K562 (cell line): ENCODE results near the gene UBE2D2. TPM values are rescaled to one million over a fixed set of nuclear protein-coding genes. Genes with fewer than 3 reads are reported as not detected.
A peak's percentile ranks its signal among the peaks of the same experiment; 100 is the strongest.

Experiments used
- C11orf30 ChIP-seq: fragments of 450-650 bp; IDR thresholded peaks from 2 replicates; pipeline ENCODE4 v1.6.1; 2016; ENCODE audit warnings: low read depth, mild to moderate bottlenecking
- CEBPB ChIP-seq: fragments of 450-650 bp; IDR thresholded peaks from 2 replicates; pipeline ENCODE4 v1.6.1; 2016; ENCODE audit warnings: missing genetic modification characterization, missing compliant biosample characterization
- CREM ChIP-seq: IDR thresholded peaks from 2 replicates; pipeline ENCODE4 v1.6.1; 2014; ENCODE audit warnings: antibody characterized with exemption, low read depth
- MAFG ChIP-seq: fragments of 450-650 bp; conservative IDR thresholded peaks from 2 replicates; pipeline ENCODE4 v1.6.1; 2016; ENCODE audit warnings: missing genetic modification characterization, missing compliant biosample characterization
- NCOA4 ChIP-seq: fragments of 450-650 bp; IDR thresholded peaks from 2 replicates; pipeline ENCODE4 v1.6.1; 2018; ENCODE audit warnings: mild to moderate bottlenecking; ENCODE audit not compliant: partially characterized antibody
- NKRF ChIP-seq: fragments of 450-650 bp; IDR thresholded peaks from 2 replicates; pipeline ENCODE4 v1.6.1; 2016; ENCODE audit warnings: borderline replicate concordance
- NR2C1 ChIP-seq, 2 experiments: fragments of 450-650 bp; IDR thresholded peaks; 2 replicates each; pipeline ENCODE4 v1.6.1; 2017; ENCODE audit warnings: mild to moderate bottlenecking in 2 of 2, antibody characterized with exemption in 1 of 2, inconsistent platforms in 1 of 2, missing compliant biosample characterization in 1 of 2, missing genetic modification characterization in 1 of 2
- TAF7 ChIP-seq: fragments of 450-650 bp; IDR thresholded peaks from 2 replicates; pipeline ENCODE4 v1.6.1; 2016; ENCODE audit warnings: missing genetic modification characterization, missing compliant biosample characterization
- THRAP3 ChIP-seq: fragments of 450-650 bp; IDR thresholded peaks from 2 replicates; pipeline ENCODE4 v1.6.1; 2016; ENCODE audit warnings: mild to moderate bottlenecking, inconsistent platforms, borderline replicate concordance
- ZNF175 ChIP-seq: fragments of 200-800 bp; sonication (Bioruptor generic); IDR thresholded peaks from 2 replicates; pipeline ENCODE4 v1.6.1; 2016; ENCODE audit warnings: low read depth, mild to moderate bottlenecking, missing genetic modification characterization, missing compliant biosample characterization
- ZNF778 ChIP-seq: fragments of 450-650 bp; formaldehyde crosslinking; IDR thresholded peaks from 2 replicates; pipeline ENCODE4 v1.4.0; 2020; ENCODE audit warnings: mild to moderate bottlenecking, moderate library complexity
- polyA plus RNA-seq, 8 experiments: library from polyadenylated mRNA; depleted of rRNA in 4 of 8; stranded (reverse) in 5 of 8; unstranded in 3 of 8; fragments of >200 nt; fragmentation: Nextera tagmentation in 2 of 8; fragmentation: Illumina TruSeq in 1 of 8; extraction: Ambion mirVana in 2 of 8; extraction: Trizol in 1 of 8; gene quantifications; 2 replicates each; pipeline versions ENCODE4 v1.2.1 to v1.2.3, GENCODE V29; 2011 to 2014; ENCODE audit warnings: inconsistent platforms in 1 of 8, missing spikeins in 1 of 8
- total RNA-seq, 7 experiments: library from RNA; depleted of rRNA in 6 of 7; stranded (reverse); fragments of >200 nt in 6 of 7; fragmentation: Illumina TruSeq in 2 of 7; extraction: Trizol in 2 of 7; gene quantifications; 2 replicates each; pipeline versions ENCODE4 v1.2.1 to v1.2.3, GENCODE V29; 2011 to 2021; ENCODE audit warnings: low replicate concordance in 1 of 7
- TF ChIP-seq, protein P1 (sequence below): sonication (generic); formaldehyde crosslinking; IDR thresholded peaks from 2 replicates; pipeline ENCODE4 v1.8.0; 2023; ENCODE audit warnings: missing genetic modification reagents, mild to moderate bottlenecking, borderline replicate concordance
- TF ChIP-seq, protein P2 (sequence below): fragments of 450-650 bp; IDR thresholded peaks from 2 replicates; pipeline ENCODE4 v1.6.1; 2018; ENCODE audit not compliant: partially characterized antibody

The UBE2D2 gene
- total and polyA plus RNA-seq, 9 of the 15 experiments (the other 6 are each of a cell fraction or from before 2014, with no cell fraction given): 53.6 to 198 (median 122) TPM

DNA sequence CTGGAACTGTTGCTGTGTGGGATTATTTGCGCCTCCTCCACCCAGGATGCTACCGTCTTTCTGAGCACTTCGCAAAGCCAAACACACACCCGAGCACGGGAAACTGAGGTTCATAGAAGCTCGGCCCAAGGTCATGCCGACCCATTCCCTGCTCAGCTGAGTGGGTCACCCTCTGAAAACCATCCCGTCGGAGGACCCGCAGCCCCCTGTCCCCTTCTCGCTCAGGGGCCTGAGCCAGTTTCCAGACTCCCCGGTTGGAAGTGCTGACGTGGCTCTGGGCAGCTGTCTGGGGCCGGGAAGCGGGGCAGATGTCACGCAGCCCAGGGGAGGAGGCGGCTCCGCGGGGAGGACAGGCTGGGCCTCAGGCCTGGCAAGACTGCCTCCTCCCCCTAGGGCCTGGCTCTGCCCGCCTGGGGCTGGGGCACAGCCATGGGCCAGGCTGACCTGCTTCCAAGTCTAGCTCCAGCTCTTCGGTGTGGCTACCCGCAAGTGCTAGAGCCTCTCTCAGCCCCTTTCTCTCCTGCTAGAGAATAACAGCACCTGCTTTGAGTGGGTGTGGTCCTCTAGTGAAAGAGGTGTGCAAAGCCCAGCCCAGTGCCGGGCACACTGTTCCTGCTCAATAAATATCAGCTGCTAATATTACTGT, 77.1 kb downstream of the UBE2D2 start (continued):
- TF ChIP-seq, protein P1, sequence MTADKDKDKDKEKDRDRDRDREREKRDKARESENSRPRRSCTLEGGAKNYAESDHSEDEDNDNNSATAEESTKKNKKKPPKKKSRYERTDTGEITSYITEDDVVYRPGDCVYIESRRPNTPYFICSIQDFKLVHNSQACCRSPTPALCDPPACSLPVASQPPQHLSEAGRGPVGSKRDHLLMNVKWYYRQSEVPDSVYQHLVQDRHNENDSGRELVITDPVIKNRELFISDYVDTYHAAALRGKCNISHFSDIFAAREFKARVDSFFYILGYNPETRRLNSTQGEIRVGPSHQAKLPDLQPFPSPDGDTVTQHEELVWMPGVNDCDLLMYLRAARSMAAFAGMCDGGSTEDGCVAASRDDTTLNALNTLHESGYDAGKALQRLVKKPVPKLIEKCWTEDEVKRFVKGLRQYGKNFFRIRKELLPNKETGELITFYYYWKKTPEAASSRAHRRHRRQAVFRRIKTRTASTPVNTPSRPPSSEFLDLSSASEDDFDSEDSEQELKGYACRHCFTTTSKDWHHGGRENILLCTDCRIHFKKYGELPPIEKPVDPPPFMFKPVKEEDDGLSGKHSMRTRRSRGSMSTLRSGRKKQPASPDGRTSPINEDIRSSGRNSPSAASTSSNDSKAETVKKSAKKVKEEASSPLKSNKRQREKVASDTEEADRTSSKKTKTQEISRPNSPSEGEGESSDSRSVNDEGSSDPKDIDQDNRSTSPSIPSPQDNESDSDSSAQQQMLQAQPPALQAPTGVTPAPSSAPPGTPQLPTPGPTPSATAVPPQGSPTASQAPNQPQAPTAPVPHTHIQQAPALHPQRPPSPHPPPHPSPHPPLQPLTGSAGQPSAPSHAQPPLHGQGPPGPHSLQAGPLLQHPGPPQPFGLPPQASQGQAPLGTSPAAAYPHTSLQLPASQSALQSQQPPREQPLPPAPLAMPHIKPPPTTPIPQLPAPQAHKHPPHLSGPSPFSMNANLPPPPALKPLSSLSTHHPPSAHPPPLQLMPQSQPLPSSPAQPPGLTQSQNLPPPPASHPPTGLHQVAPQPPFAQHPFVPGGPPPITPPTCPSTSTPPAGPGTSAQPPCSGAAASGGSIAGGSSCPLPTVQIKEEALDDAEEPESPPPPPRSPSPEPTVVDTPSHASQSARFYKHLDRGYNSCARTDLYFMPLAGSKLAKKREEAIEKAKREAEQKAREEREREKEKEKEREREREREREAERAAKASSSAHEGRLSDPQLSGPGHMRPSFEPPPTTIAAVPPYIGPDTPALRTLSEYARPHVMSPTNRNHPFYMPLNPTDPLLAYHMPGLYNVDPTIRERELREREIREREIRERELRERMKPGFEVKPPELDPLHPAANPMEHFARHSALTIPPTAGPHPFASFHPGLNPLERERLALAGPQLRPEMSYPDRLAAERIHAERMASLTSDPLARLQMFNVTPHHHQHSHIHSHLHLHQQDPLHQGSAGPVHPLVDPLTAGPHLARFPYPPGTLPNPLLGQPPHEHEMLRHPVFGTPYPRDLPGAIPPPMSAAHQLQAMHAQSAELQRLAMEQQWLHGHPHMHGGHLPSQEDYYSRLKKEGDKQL: no peak
- TF ChIP-seq ZNF778 (CRISPR knock-in tag): no peak
- TF ChIP-seq THRAP3: no peak
- peak; percentile 80 for TF ChIP-seq MAFG (tag)
- TF ChIP-seq NKRF: no peak
- TF ChIP-seq CREM: peak; percentile 75
- TF ChIP-seq, protein P2, sequence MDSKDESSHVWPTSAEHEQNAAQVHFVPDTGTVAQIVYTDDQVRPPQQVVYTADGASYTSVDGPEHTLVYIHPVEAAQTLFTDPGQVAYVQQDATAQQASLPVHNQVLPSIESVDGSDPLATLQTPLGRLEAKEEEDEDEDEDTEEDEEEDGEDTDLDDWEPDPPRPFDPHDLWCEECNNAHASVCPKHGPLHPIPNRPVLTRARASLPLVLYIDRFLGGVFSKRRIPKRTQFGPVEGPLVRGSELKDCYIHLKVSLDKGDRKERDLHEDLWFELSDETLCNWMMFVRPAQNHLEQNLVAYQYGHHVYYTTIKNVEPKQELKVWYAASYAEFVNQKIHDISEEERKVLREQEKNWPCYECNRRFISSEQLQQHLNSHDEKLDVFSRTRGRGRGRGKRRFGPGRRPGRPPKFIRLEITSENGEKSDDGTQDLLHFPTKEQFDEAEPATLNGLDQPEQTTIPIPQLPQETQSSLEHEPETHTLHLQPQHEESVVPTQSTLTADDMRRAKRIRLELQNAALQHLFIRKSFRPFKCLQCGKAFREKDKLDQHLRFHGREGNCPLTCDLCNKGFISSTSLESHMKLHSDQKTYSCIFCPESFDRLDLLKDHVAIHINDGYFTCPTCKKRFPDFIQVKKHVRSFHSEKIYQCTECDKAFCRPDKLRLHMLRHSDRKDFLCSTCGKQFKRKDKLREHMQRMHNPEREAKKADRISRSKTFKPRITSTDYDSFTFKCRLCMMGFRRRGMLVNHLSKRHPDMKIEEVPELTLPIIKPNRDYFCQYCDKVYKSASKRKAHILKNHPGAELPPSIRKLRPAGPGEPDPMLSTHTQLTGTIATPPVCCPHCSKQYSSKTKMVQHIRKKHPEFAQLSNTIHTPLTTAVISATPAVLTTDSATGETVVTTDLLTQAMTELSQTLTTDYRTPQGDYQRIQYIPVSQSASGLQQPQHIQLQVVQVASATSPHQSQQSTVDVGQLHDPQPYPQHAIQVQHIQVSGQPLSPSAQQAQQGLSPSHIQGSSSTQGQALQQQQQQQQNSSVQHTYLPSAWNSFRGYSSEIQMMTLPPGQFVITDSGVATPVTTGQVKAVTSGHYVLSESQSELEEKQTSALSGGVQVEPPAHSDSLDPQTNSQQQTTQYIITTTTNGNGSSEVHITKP: no peak
- TF ChIP-seq TAF7 (tag): peak; percentile 48; the same call in 1 of the 2 replicates
- TF ChIP-seq NCOA4: no peak
- TF ChIP-seq ZNF175 (CRISPR knock-in tag): peak; percentile 62; the same call in 1 of the 2 replicates
- TF ChIP-seq NR2C1 (IDR thresholded peaks at IDR 0.05): no peak
- 0 out of 2 replicates have a peak, but pooled peaks have one; percentile 1 for TF ChIP-seq NR2C1 (tag; IDR thresholded peaks at IDR 0.05)
- TF ChIP-seq CEBPB (tag): no peak
- peak; percentile 94 for TF ChIP-seq C11orf30
